H1 (cell line): ENCODE results near the gene RAB44. TPM values are rescaled to one million over a fixed set of nuclear protein-coding genes. Genes with fewer than 3 reads are reported as not detected.

Experiments
- CEBPB ChIP-seq: IDR thresholded peaks from 2 replicates; pipeline ENCODE4 v1.6.1; 2012; ENCODE audit warnings: low read depth, low read length
- CHD1 ChIP-seq: IDR thresholded peaks from 2 replicates; pipeline ENCODE4 v1.6.1; 2012; ENCODE audit warnings: low read depth, low read length, improper control_type of control experiment
- EP300 ChIP-seq, 2 experiments: IDR thresholded peaks; 1 replicate in 1 of 2; 2 replicates in 1 of 2; pipeline ENCODE4 v1.6.1; 2011 to 2012; ENCODE audit warnings: low read depth in 2 of 2, low read length in 2 of 2, mild to moderate bottlenecking in 2 of 2, borderline replicate concordance in 1 of 2, inconsistent platforms in 1 of 2, moderate library complexity in 1 of 2
- polyA plus RNA-seq, 7 experiments: library from polyadenylated mRNA; depleted of rRNA in 3 of 7; stranded (reverse) in 5 of 7; unstranded in 2 of 7; fragments of >200 nt in 5 of 7; fragments of 200-250 nt in 2 of 7; gene quantifications; 1 replicate in 5 of 7; 2 replicates in 1 of 7; 4 replicates in 1 of 7; pipeline versions ENCODE4 v1.2.1 to v1.2.3, GENCODE V29; 2011 to 2013; ENCODE audit warnings: missing spikeins in 2 of 7, mixed read lengths in 2 of 7
- total RNA-seq: library from RNA; stranded (reverse); fragmentation: NEBNext Ultra II Directional; extraction: Animal tissue kit (Norgen Biotek cat#: 25700); gene quantifications from 2 replicates; pipeline ENCODE4 v1.2.1, GENCODE V29; 2021

Gene RAB44
- total and polyA plus RNA-seq, 2 of the 8 experiments (the other 6 are each of a cell fraction or from before 2014, with no cell fraction given), result 0.02 TPM; not detected in 1

DNA sequence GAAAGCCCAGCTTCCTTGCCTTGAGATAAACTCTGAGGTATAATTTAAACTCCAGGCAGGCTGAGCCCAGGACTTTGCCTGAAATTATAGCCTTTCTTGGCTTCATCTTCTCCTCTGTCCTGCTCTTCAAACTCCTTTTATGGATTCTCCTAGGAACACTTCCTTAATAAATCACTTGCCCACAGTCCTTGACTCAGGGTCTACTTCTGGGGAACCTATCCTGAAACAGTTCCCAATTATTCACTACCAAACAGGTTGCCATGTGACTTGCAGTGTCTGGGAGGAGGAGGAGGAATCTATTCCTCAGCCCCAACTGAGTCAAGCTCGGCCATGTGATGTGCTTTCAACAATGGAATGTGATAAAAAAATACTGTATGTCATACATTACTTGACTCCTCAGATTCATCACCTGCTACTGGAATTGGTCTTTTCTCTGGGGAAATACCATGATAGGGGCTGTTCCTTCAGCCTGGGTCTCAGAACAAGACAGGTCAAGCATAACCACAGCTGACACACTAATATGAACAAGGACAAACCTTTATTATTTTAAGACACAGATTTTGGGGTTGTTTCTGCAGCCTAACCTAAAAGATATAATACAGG, 39.6 kb upstream of the RAB44 start (continued):
- TF ChIP-seq CEBPB (no peak), EP300 (IDR thresholded peaks at IDR 0.05; ENCODE audit: borderline replicate concordance in 1 of 2, low read depth in 2 of 2, low read length in 2 of 2) (no peak), CHD1 (no peak)
